Measurements from ENCODE around the gene CDK18.

CDK18 gene

DNA sequence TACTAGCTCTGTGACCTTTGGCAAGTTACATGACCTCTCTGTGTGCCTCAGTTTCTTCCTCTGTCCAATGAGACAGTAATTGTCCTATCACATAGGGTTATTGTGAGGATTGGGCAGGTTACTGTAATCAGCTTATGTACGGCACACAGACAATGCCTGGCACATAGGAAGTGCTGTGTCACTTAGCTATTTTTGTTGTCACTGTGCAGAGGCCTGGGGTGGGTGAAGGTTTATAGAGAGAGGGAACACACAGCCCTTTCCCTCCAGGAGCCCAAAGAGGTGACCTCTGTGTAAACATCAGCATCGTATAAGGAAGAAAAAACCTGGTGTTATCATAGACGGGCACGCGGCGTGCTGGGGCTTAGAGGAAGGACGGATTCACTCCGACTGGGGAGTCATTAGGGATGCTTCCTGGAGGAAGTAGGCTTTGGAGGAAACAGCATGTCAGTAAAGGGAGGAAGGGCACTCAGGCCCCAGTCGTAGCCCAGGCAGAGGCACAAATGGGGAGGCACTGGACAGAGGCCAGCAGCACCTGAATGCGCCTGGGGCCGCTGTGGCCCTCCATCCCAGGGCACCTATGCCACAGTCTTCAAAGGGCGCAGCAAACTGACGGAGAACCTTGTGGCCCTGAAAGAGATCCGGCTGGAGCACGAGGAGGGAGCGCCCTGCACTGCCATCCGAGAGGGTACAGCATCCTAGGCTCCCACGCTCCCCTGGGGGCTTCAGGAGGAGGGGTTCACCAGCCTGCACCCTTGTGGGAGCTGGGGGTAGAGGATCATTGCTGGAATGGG is 21.2 kb downstream of the CDK18 start:
- TF ChIP-seq ZIC2 (tag by site-specific recombination; IDR thresholded peaks at IDR 0.05) = no peak
- TF ChIP-seq, protein P1, sequence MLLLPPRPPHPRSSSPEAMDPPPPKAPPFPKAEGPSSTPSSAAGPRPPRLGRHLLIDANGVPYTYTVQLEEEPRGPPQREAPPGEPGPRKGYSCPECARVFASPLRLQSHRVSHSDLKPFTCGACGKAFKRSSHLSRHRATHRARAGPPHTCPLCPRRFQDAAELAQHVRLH (tag by site-specific recombination; IDR thresholded peaks at IDR 0.05) = no peak
- TF ChIP-seq SCRT1 (tag by site-specific recombination; IDR thresholded peaks at IDR 0.05; ENCODE audit: borderline replicate concordance) = no peak
- TF ChIP-seq ZBTB21 (tag by site-specific recombination; IDR thresholded peaks at IDR 0.05) = no peak
- TF ChIP-seq ZNF433 (tag by site-specific recombination; IDR thresholded peaks at IDR 0.05; ENCODE audit: low read depth) = no peak
- TF ChIP-seq, protein P2, sequence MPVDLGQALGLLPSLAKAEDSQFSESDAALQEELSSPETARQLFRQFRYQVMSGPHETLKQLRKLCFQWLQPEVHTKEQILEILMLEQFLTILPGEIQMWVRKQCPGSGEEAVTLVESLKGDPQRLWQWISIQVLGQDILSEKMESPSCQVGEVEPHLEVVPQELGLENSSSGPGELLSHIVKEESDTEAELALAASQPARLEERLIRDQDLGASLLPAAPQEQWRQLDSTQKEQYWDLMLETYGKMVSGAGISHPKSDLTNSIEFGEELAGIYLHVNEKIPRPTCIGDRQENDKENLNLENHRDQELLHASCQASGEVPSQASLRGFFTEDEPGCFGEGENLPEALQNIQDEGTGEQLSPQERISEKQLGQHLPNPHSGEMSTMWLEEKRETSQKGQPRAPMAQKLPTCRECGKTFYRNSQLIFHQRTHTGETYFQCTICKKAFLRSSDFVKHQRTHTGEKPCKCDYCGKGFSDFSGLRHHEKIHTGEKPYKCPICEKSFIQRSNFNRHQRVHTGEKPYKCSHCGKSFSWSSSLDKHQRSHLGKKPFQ (tag by site-specific recombination; IDR thresholded peaks at IDR 0.05) = no peak
- no peak for TF ChIP-seq ZBTB7A (tag by site-specific recombination; IDR thresholded peaks at IDR 0.05; ENCODE audit: low read depth)
- no peak for TF ChIP-seq WT1 (tag by site-specific recombination; IDR thresholded peaks at IDR 0.05)
- TF ChIP-seq, protein P3, sequence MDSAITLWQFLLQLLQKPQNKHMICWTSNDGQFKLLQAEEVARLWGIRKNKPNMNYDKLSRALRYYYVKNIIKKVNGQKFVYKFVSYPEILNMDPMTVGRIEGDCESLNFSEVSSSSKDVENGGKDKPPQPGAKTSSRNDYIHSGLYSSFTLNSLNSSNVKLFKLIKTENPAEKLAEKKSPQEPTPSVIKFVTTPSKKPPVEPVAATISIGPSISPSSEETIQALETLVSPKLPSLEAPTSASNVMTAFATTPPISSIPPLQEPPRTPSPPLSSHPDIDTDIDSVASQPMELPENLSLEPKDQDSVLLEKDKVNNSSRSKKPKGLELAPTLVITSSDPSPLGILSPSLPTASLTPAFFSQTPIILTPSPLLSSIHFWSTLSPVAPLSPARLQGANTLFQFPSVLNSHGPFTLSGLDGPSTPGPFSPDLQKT (IDR thresholded peaks at IDR 0.05; ENCODE audit: borderline replicate concordance, low read depth, low read length) = no peak
- TF ChIP-seq, protein P4, sequence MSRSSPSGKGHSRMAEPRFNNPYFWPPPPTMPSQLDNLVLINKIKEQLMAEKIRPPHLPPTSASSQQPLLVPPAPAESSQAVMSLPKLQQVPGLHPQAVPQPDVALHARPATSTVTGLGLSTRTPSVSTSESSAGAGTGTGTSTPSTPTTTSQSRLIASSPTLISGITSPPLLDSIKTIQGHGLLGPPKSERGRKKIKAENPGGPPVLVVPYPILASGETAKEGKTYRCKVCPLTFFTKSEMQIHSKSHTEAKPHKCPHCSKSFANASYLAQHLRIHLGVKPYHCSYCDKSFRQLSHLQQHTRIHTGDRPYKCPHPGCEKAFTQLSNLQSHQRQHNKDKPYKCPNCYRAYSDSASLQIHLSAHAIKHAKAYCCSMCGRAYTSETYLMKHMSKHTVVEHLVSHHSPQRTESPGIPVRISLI (tag by site-specific recombination; IDR thresholded peaks at IDR 0.05) = no peak
- TF ChIP-seq GLIS2 (tag by site-specific recombination; IDR thresholded peaks at IDR 0.05) = no peak
- TF ChIP-seq ZNF510 (tag by site-specific recombination; IDR thresholded peaks at IDR 0.05; ENCODE audit: insufficient replicate concordance) = no peak
- no peak for TF ChIP-seq ZNF155 (tag by site-specific recombination; IDR thresholded peaks at IDR 0.05)
- no peak for TF ChIP-seq ZNF24 (tag by site-specific recombination; IDR thresholded peaks at IDR 0.05)
- TF ChIP-seq ZNF544 (tag by site-specific recombination; IDR thresholded peaks at IDR 0.05) = no peak
- TF ChIP-seq, protein P5, sequence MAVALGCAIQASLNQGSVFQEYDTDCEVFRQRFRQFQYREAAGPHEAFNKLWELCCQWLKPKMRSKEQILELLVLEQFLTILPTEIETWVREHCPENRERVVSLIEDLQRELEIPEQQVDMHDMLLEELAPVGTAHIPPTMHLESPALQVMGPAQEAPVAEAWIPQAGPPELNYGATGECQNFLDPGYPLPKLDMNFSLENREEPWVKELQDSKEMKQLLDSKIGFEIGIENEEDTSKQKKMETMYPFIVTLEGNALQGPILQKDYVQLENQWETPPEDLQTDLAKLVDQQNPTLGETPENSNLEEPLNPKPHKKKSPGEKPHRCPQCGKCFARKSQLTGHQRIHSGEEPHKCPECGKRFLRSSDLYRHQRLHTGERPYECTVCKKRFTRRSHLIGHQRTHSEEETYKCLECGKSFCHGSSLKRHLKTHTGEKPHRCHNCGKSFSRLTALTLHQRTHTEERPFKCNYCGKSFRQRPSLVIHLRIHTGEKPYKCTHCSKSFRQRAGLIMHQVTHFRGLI (tag by site-specific recombination; IDR thresholded peaks at IDR 0.05) = no peak
- no peak for TF ChIP-seq ZNF366 (tag by site-specific recombination; conservative IDR thresholded peaks at IDR 0.05)
- no peaks in the 10 kb centered on the region for H3K4me1 ChIP-seq (ENCODE audit: control insufficient read depth, insufficient read depth, low read length)
- H3K36me3 ChIP-seq (ENCODE audit: control insufficient read depth in 2 of 2, insufficient read depth in 1 of 2, low read length in 2 of 2) = peaks cover 0 to 10% of the 10 kb centered on the region in 2 experiments; a peak in 1 of 3 replicates
- no peak overlapping the region for H3K27ac ChIP-seq (ENCODE audit: extremely low read depth, low read depth, low read length)
- CTCF ChIA-PET = interaction anchor here (0.6 to 9.1 kb wide), 31 partner anchors 9 to 254 kb away, joined by 3 to 459 read pairs (median 12); partner anchors contain the start of gene ELK4
- no peaks in the 10 kb centered on the region for H3K9me3 ChIP-seq (ENCODE audit: control insufficient read depth, insufficient read depth, low read depth, low read length)
- no peak overlapping the region for H3K4me3 ChIP-seq (ENCODE audit: low read depth, low read length)
- POLR2A ChIA-PET = no interaction called here

DNA sequence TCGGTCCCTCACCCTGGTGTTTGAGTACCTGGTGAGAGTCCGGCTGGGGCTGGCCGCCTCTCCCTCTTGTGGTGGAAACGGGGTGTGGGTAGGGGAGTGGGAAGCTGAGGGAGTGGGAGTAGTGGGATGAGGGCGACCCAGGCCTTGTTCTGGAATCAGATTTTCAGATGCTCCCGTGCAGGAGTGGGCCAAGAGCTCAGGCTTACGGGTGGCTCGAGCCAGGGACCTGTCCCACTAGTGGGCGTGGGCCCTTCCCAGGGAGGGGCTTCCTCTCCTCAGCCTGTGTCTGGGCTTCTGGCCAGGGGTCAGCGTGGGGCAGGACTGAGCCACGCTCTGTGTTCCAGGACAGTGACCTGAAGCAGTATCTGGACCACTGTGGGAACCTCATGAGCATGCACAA is 22.0 kb downstream of the CDK18 start:
- ChIA-PET POLR2A (no interaction called here), CTCF (interaction anchor here (0.6 to 9.1 kb wide), 6 partner anchors 14 to 132 kb away, joined by 4 to 459 read pairs (median 42); no protein-coding TSS in a partner anchor)
- Histone ChIP-seq H3K36me3 (ENCODE audit: control insufficient read depth in 2 of 2, insufficient read depth in 1 of 2, low read length in 2 of 2) (peaks cover 0 to 17% of the 10 kb centered on the region in 2 experiments; a peak in 1 of 3 replicates), H3K4me3 (ENCODE audit: low read depth, low read length) (no peak overlapping the region), H3K27ac (ENCODE audit: extremely low read depth, low read depth, low read length) (no peak overlapping the region), H3K4me1 (ENCODE audit: control insufficient read depth, insufficient read depth, low read length) (no peaks in the 10 kb centered on the region), H3K9me3 (ENCODE audit: control insufficient read depth, insufficient read depth, low read depth, low read length) (no peaks in the 10 kb centered on the region)
- TF ChIP-seq, protein P6, sequence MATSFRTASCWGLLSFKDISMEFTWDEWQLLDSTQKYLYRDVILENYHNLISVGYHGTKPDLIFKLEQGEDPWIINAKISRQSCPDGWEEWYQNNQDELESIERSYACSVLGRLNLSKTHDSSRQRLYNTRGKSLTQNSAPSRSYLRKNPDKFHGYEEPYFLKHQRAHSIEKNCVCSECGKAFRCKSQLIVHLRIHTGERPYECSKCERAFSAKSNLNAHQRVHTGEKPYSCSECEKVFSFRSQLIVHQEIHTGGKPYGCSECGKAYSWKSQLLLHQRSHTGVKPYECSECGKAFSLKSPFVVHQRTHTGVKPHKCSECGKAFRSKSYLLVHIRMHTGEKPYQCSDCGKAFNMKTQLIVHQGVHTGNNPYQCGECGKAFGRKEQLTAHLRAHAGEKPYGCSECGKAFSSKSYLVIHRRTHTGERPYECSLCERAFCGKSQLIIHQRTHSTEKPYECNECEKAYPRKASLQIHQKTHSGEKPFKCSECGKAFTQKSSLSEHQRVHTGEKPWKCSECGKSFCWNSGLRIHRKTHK (tag by site-specific recombination; IDR thresholded peaks at IDR 0.05) = no peak
- TF ChIP-seq EGR2 (tag by site-specific recombination; IDR thresholded peaks at IDR 0.05; ENCODE audit: low read depth) = peak; percentile 79
- no peak for TF ChIP-seq ZNF548 (tag by site-specific recombination; IDR thresholded peaks at IDR 0.05)
- TF ChIP-seq ZFHX2 (tag by site-specific recombination; conservative IDR thresholded peaks at IDR 0.05) = peak; percentile 72
- peak; percentile 65; the same call in 1 of the 2 replicates for TF ChIP-seq ZNF600 (tag by site-specific recombination; IDR thresholded peaks at IDR 0.05)
- TF ChIP-seq ZNF530 (tag by site-specific recombination; IDR thresholded peaks at IDR 0.05; ENCODE audit: low read depth) = no peak
- TF ChIP-seq, protein P7, sequence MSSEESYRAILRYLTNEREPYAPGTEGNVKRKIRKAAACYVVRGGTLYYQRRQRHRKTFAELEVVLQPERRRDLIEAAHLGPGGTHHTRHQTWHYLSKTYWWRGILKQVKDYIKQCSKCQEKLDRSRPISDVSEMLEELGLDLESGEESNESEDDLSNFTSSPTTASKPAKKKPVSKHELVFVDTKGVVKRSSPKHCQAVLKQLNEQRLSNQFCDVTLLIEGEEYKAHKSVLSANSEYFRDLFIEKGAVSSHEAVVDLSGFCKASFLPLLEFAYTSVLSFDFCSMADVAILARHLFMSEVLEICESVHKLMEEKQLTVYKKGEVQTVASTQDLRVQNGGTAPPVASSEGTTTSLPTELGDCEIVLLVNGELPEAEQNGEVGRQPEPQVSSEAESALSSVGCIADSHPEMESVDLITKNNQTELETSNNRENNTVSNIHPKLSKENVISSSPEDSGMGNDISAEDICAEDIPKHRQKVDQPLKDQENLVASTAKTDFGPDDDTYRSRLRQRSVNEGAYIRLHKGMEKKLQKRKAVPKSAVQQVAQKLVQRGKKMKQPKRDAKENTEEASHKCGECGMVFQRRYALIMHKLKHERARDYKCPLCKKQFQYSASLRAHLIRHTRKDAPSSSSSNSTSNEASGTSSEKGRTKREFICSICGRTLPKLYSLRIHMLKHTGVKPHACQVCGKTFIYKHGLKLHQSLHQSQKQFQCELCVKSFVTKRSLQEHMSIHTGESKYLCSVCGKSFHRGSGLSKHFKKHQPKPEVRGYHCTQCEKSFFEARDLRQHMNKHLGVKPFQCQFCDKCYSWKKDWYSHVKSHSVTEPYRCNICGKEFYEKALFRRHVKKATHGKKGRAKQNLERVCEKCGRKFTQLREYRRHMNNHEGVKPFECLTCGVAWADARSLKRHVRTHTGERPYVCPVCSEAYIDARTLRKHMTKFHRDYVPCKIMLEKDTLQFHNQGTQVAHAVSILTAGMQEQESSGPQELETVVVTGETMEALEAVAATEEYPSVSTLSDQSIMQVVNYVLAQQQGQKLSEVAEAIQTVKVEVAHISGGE (tag by site-specific recombination; conservative IDR thresholded peaks at IDR 0.05; ENCODE audit: low read depth) = no peak

Measured in HEK293 (cell line).